IMR-90 (cell line): ENCODE data around the gene PRKD1. TPM values are rescaled to one million over a fixed set of nuclear protein-coding genes. Genes with fewer than 3 reads are reported as not detected.

ENCODE experiments used
- ATAC-seq: fragments of 200-7000 bp; cut with Tn5 transposase; 2 replicates; pipeline ENCODE4 v1.9.1; 2020; ENCODE audit warnings: low read depth, mild to moderate bottlenecking, moderate library complexity
- BruUV-seq: library from RNA; stranded (reverse); fragments of 400-500 nt; replicated peaks from 2 replicates; lab custom pipeline; 2021; lab: Mats Ljungman, UMichigan
- CTCF ChIA-PET: fragments of 300-600 bp; formaldehyde crosslinking; extraction: SDS; loops from one replicate; lab custom pipeline; 2021; ENCODE audit warnings: antibody characterized with exemption; lab: Yijun Ruan, JAX
- POLR2A ChIA-PET: fragments of 300-600 bp; sonication (Branson Sonifier 250); formaldehyde crosslinking; loops from one replicate; lab custom pipeline; 2022; ENCODE audit warnings: antibody characterized with exemption; ENCODE audit not compliant: unreplicated experiment; lab: Charles Lee
- DNase-seq: peaks from one replicate; pipeline ENCODE4 v3.0.0; 2013
- H2AFZ ChIP-seq: replicated peaks from 2 replicates; pipeline ENCODE3; 2013; ENCODE audit warnings: low read length, mild to moderate bottlenecking; ENCODE audit not compliant: poor library complexity
- H2AK5ac ChIP-seq: 2 replicates; pipeline ENCODE4 v1.6.1; 2013; ENCODE audit warnings: low read depth, low read length, inconsistent platforms
- H2AK9ac ChIP-seq: replicated peaks from 2 replicates; pipeline ENCODE3; 2013; ENCODE audit warnings: mild to moderate bottlenecking, low read depth, low read length, moderate library complexity; ENCODE audit not compliant: poor library complexity
- H2BK120ac ChIP-seq: 2 replicates; pipeline ENCODE4 v1.6.1; 2013; ENCODE audit warnings: low read depth, low read length, inconsistent platforms
- H2BK15ac ChIP-seq: 3 replicates; pipeline ENCODE4 v1.6.1; 2013; ENCODE audit warnings: low read depth, low read length, inconsistent platforms
- H2BK20ac ChIP-seq: 2 replicates; pipeline ENCODE4 v1.6.1; 2013; ENCODE audit warnings: low read depth, mild to moderate bottlenecking, inconsistent platforms, low read length, moderate library complexity
- H2BK5ac ChIP-seq: 2 replicates; pipeline ENCODE4 v1.6.1; 2013; ENCODE audit warnings: mild to moderate bottlenecking, low read depth, low read length, inconsistent platforms; ENCODE audit not compliant: poor library complexity, severe bottlenecking
- H3K14ac ChIP-seq: replicated peaks from 2 replicates; pipeline ENCODE4 v1.6.1; 2013; ENCODE audit warnings: low read depth, low read length, inconsistent platforms
- H3K18ac ChIP-seq: 2 replicates; pipeline ENCODE4 v1.6.1; 2013; ENCODE audit warnings: low read depth, low read length, control low read depth
- H3K23ac ChIP-seq: 2 replicates; pipeline ENCODE4 v1.6.1; 2013; ENCODE audit warnings: low read depth, low read length, inconsistent platforms
- H3K27ac ChIP-seq: 2 replicates; pipeline ENCODE4 v1.5.1; 2013; ENCODE audit warnings: mild to moderate bottlenecking, control low read depth, low read length; ENCODE audit not compliant: insufficient read depth
- H3K27me3 ChIP-seq: 2 replicates; pipeline ENCODE4 v1.6.1; 2013; ENCODE audit warnings: low read length; ENCODE audit not compliant: control insufficient read depth, insufficient read depth
- H3K36me3 ChIP-seq: 2 replicates; pipeline ENCODE4 v1.6.1; 2013; ENCODE audit warnings: low read length, mixed read lengths; ENCODE audit not compliant: control insufficient read depth, insufficient read depth
- H3K4ac ChIP-seq: 2 replicates; pipeline ENCODE4 v1.6.1; 2013; ENCODE audit warnings: low read depth, low read length, inconsistent platforms
- H3K4me1 ChIP-seq: 2 replicates; pipeline ENCODE4 v1.6.1; 2013; ENCODE audit warnings: low read length, mixed read lengths; ENCODE audit not compliant: control insufficient read depth, insufficient read depth
- H3K4me2 ChIP-seq: 2 replicates; pipeline ENCODE4 v1.6.1; 2013; ENCODE audit warnings: low read depth, mild to moderate bottlenecking, control low read depth, low read length, moderate library complexity
- H3K4me3 ChIP-seq: 2 replicates; pipeline ENCODE4 v1.5.1; 2013; ENCODE audit warnings: low read depth, mild to moderate bottlenecking, control low read depth, low read length, moderate library complexity; ENCODE audit not compliant: insufficient read depth
- H3K56ac ChIP-seq: 2 replicates; pipeline ENCODE4 v1.6.1; 2013; ENCODE audit warnings: low read length, inconsistent platforms; ENCODE audit not compliant: insufficient read depth; ENCODE audit errors: extremely low read depth
- H3K79me1 ChIP-seq, 2 experiments: 2 replicates each; pipeline ENCODE4 v1.6.1; 2013; ENCODE audit warnings: low read length in 2 of 2, inconsistent platforms in 1 of 2, low read depth in 1 of 2
- H3K9ac ChIP-seq: 2 replicates; pipeline ENCODE4 v1.6.1; 2013; ENCODE audit warnings: low read depth, low read length, control low read depth
- H3K9me1 ChIP-seq: 2 replicates; pipeline ENCODE4 v1.6.1; 2013; ENCODE audit warnings: low read length, inconsistent platforms; ENCODE audit not compliant: insufficient read depth
- H3K9me3 ChIP-seq: 2 replicates; pipeline ENCODE4 v1.6.1; 2013; ENCODE audit warnings: low read length; ENCODE audit not compliant: control insufficient read depth, insufficient read depth
- H4K20me1 ChIP-seq: 2 replicates; pipeline ENCODE4 v1.6.1; 2013; ENCODE audit warnings: low read length, inconsistent platforms; ENCODE audit not compliant: insufficient read depth
- H4K5ac ChIP-seq: 2 replicates; pipeline ENCODE4 v1.6.1; 2013; ENCODE audit warnings: mild to moderate bottlenecking, low read depth, low read length, control low read depth
- H4K8ac ChIP-seq, 2 experiments: 2 replicates each; pipeline ENCODE4 v1.6.1; 2013; ENCODE audit warnings: low read depth in 2 of 2, low read length in 2 of 2, control low read depth in 1 of 2, inconsistent platforms in 1 of 2
- H4K91ac ChIP-seq: 2 replicates; pipeline ENCODE4 v1.6.1; 2013; ENCODE audit warnings: low read depth, low read length, inconsistent platforms; ENCODE audit not compliant: insufficient read depth
- CTCF ChIP-seq: conservative IDR thresholded peaks from 2 replicates; pipeline ENCODE4 v1.5.1; 2012; ENCODE audit warnings: mild to moderate bottlenecking, low read depth, low read length, improper control_type of control experiment
- RFX5 ChIP-seq: IDR thresholded peaks from 2 replicates; pipeline ENCODE4 v1.8.0; 2012; ENCODE audit warnings: low read depth, mild to moderate bottlenecking, low read length, moderate library complexity
- WGBS, 2 experiments: methylation state at CpG; one replicate each; pipeline versions ENCODE4 v1.1.5 to v1.1.7; 2013; ENCODE audit warnings: missing lambda C conversion rate in 2 of 2; ENCODE audit not compliant: insufficient read length in 1 of 2; ENCODE audit errors: extremely low coverage in 2 of 2; 5-methylcytosine and 5-hydroxymethylcytosine counted together
- dilution Hi-C: fragments of 300-500 bp; cut with HindIII; formaldehyde crosslinking; loops from one replicate; pipeline ENCODE4 v1.14.3; 2018; ENCODE audit warnings: low sequenced_read_pairs; ENCODE audit not compliant: unreplicated experiment
- in situ Hi-C: fragments of 300-500 bp; cut with MboI; formaldehyde crosslinking; loops from 3 replicates; pipeline ENCODE4 v1.14.3; 2019; ENCODE audit warnings: low sequenced_read_pairs, inconsistent platforms, mixed read lengths
- intact Hi-C: fragments of 100-400 bp; cut with micrococcal nuclease; formaldehyde crosslinking; loops from 2 replicates; pipeline ENCODE4 v1.10.0; 2022
- polyA plus RNA-seq, 3 experiments: library from polyadenylated mRNA; depleted of rRNA; stranded (reverse); fragments of >200 nt; gene quantifications; 2 replicates each; pipeline ENCODE4 v1.2.3, GENCODE V29; 2012; ENCODE audit warnings: low replicate concordance in 1 of 3
- total RNA-seq: library from RNA; depleted of rRNA; stranded (reverse); fragments of >200 nt; gene quantifications from 2 replicates; pipeline ENCODE4 v1.2.3, GENCODE V29; 2012

The PRKD1 gene
- total and polyA plus RNA-seq, 2 of the 4 experiments (the other 2 are of a cell fraction): 12.9 to 14.2 TPM

- no peak for ATAC-seq
- intact Hi-C loops (no loop called here), dilution Hi-C loops (no loop called here), in situ Hi-C loops (no loop called here)
- TF ChIP-seq CTCF: no peak
- no peak for TF ChIP-seq RFX5
- ChIA-PET CTCF (no interaction called here), POLR2A (no interaction called here)
- H3K14ac ChIP-seq: no peak overlapping the region
- peaks cover 2% of the 10 kb centered on the region; the same call in 1 of the 2 replicates for H3K4me1 ChIP-seq
- no peak overlapping the region for H3K4me3 ChIP-seq
- H2AFZ ChIP-seq: no peak overlapping the region
- no peak overlapping the region for H4K5ac ChIP-seq
- H3K27ac ChIP-seq: no peak overlapping the region
- H2BK15ac ChIP-seq: no peak overlapping the region
- no peaks in the 10 kb centered on the region for H4K20me1 ChIP-seq
- no peak overlapping the region for H2BK5ac ChIP-seq
- H3K23ac ChIP-seq: no peak overlapping the region
- peaks cover 3 to 5% of the 10 kb centered on the region in 2 experiments; a peak in 2 of 4 replicates for H3K79me1 ChIP-seq
- H3K27me3 ChIP-seq: no peaks in the 10 kb centered on the region
- no peaks in the 10 kb centered on the region for H3K36me3 ChIP-seq
- no CpG with 5 or more reads among the region's 5 CpGs for WGBS, 2 experiments
- peak overlapping the region; percentile 19; the same call in 1 of the 2 replicates for H3K4me2 ChIP-seq
- H2BK20ac ChIP-seq: no peak overlapping the region
- no peak overlapping the region for H3K4ac ChIP-seq
- no TSS peak for BruUV-seq
- no peak overlapping the region for H2AK5ac ChIP-seq
- no peak overlapping the region for H3K9ac ChIP-seq
- no peak overlapping the region for H4K8ac ChIP-seq
- no peaks in the 10 kb centered on the region; the same call in 1 of the 2 replicates for H3K9me1 ChIP-seq
- no peak overlapping the region for H4K91ac ChIP-seq
- no peak overlapping the region for H2BK120ac ChIP-seq
- no peak overlapping the region for H3K18ac ChIP-seq
- peak; percentile 12 for DNase-seq
- H3K56ac ChIP-seq: no peak overlapping the region
- H2AK9ac ChIP-seq: no peak overlapping the region
- H3K9me3 ChIP-seq: no peaks in the 10 kb centered on the region
These were observed 240.4 kb downstream of the PRKD1 start for GRCh38 chr14:29687071-29687765.
